Panc1 (cell line): Measurements from ENCODE around the gene FZD4. TPM values are rescaled to one million over a fixed set of nuclear protein-coding genes. Genes with fewer than 3 reads are reported as not detected.

Experiments used
- ATAC-seq: fragments of 200-7000 bp; cut with Tn5 transposase; 2 replicates; pipeline ENCODE4 v1.9.1; 2020; ENCODE audit warnings: mild to moderate bottlenecking, moderate library complexity
- BruUV-seq: library from RNA; stranded (reverse); fragments of 400-500 nt; replicated peaks from 2 replicates; lab custom pipeline; 2021; lab: Mats Ljungman, UMichigan
- CTCF ChIA-PET: fragments of 300-600 bp; sonication (Branson Sonifier 250); formaldehyde crosslinking; loops from one replicate; lab custom pipeline; 2022; ENCODE audit warnings: antibody characterized with exemption; lab: Charles Lee
- POLR2A ChIA-PET: fragments of 300-600 bp; sonication (Branson Sonifier 250); formaldehyde crosslinking; loops from one replicate; lab custom pipeline; 2022; ENCODE audit warnings: antibody characterized with exemption; lab: Charles Lee
- DNase-seq: peaks from one replicate; pipeline ENCODE4 v3.0.0-alpha.2; 2010; ENCODE audit warnings: low read depth, low spot score
- H3K27ac ChIP-seq: 2 replicates; pipeline ENCODE4 v1.5.1; 2011; ENCODE audit warnings: mild to moderate bottlenecking, low read length, inconsistent platforms
- H3K27me3 ChIP-seq: fragments of 200-500 bp; sonication (Bioruptor generic); 2 replicates; pipeline ENCODE4 v1.6.0; 2014; ENCODE audit warnings: low read length, inconsistent platforms; ENCODE audit not compliant: control insufficient read depth, insufficient read depth
- H3K36me3 ChIP-seq: fragments of 200-500 bp; sonication (Bioruptor generic); 2 replicates; pipeline ENCODE4 v1.5.1; 2014; ENCODE audit warnings: inconsistent platforms, mild to moderate bottlenecking, low read length, moderate library complexity; ENCODE audit not compliant: control insufficient read depth, insufficient read depth
- H3K4me1 ChIP-seq: 2 replicates; pipeline ENCODE4 v1.5.1; 2011; ENCODE audit warnings: inconsistent platforms, mild to moderate bottlenecking, low read length, moderate library complexity; ENCODE audit not compliant: control insufficient read depth, insufficient read depth
- H3K4me3 ChIP-seq, 2 experiments: 2 replicates each; pipeline ENCODE4 v1.5.1; 2011 to 2012; ENCODE audit warnings: low read depth in 2 of 2, low read length in 2 of 2, mild to moderate bottlenecking in 2 of 2, inconsistent platforms in 1 of 2, moderate library complexity in 1 of 2
- H3K9me3 ChIP-seq: fragments of 200-500 bp; sonication (Bioruptor generic); 2 replicates; pipeline ENCODE4 v1.5.1; 2014; ENCODE audit warnings: low read depth, mild to moderate bottlenecking, inconsistent platforms, low read length, moderate library complexity; ENCODE audit not compliant: control insufficient read depth, insufficient read depth
- CTCF ChIP-seq: fragments of 450-650 bp; IDR thresholded peaks from 2 replicates; pipeline ENCODE4 v1.5.1; 2017; ENCODE audit warnings: mild to moderate bottlenecking
- POLR2AphosphoS5 ChIP-seq: IDR thresholded peaks from 2 replicates; pipeline ENCODE4 v1.6.1; 2012; ENCODE audit warnings: mild to moderate bottlenecking, low read depth, low read length, moderate library complexity
- REST ChIP-seq, 2 experiments: IDR thresholded peaks; 2 replicates each; pipeline ENCODE4 v1.6.1; 2011 to 2012; ENCODE audit warnings: low read depth in 2 of 2, control low read depth in 1 of 2, low read length in 1 of 2, mild to moderate bottlenecking in 1 of 2, moderate library complexity in 1 of 2; ENCODE audit not compliant: insufficient read depth in 1 of 2
- SIN3A ChIP-seq: IDR thresholded peaks from 2 replicates; pipeline ENCODE4 v1.6.1; 2012; ENCODE audit warnings: low read depth, mild to moderate bottlenecking, low read length, moderate library complexity, borderline replicate concordance; ENCODE audit not compliant: insufficient read depth
- TCF7L2 ChIP-seq: IDR thresholded peaks from 2 replicates; pipeline ENCODE4 v1.6.1; 2011; ENCODE audit warnings: mild to moderate bottlenecking, low read depth, low read length, inconsistent platforms
- in situ Hi-C: cut with HindIII; loops from 2 replicates; pipeline ENCODE4 v1.10.0; 2016; ENCODE audit warnings: low sequenced_read_pairs, low pct_unique_long_range_greater_than_20kb
- intact Hi-C: fragments of 100-400 bp; cut with micrococcal nuclease; formaldehyde crosslinking; loops from one replicate; pipeline ENCODE4 v1.10.0; 2022; ENCODE audit not compliant: unreplicated experiment
- total RNA-seq: library from RNA; stranded (reverse); gene quantifications from one replicate; pipeline ENCODE4 v1.2.1, GENCODE V29; 2021; ENCODE audit not compliant: unreplicated experiment

Gene FZD4
- total RNA-seq, 1 experiment from 2014 or later = 11.1 TPM

GRCh38 chr11:86934926-86935579 is 20.1 kb downstream of the FZD4 start:
- Histone ChIP-seq H3K4me1 (peaks cover 26% of the 10 kb centered on the region), H3K9me3 (no peaks in the 10 kb centered on the region), H3K36me3 (no peaks in the 10 kb centered on the region), H3K27ac (no peak overlapping the region), H3K27me3 (no peaks in the 10 kb centered on the region), H3K4me3 (no peak overlapping the region)
- intact Hi-C loops = no loop called here
- in situ Hi-C loops = no loop called here
- no peak for ATAC-seq
- DNase-seq = no peak
- TF ChIP-seq SIN3A = no peak
- TF ChIP-seq POLR2AphosphoS5 = no peak
- no peak for TF ChIP-seq CTCF
- TF ChIP-seq TCF7L2 = no peak
- TF ChIP-seq REST (IDR thresholded peaks at IDR 0.05; ENCODE audit: insufficient read depth in 1 of 2, low read depth in 2 of 2, low read length in 1 of 2) = no peak
- CTCF ChIA-PET = interaction anchor here (0.6 kb wide), 1 partner anchor 277 kb away, joined by 3 read pairs; no protein-coding TSS in a partner anchor
- POLR2A ChIA-PET = no interaction called here
- no TSS peak for BruUV-seq

- in situ Hi-C loops = no loop called here
- ChIA-PET POLR2A (no interaction called here), CTCF (no interaction called here)
- Histone ChIP-seq H3K9me3 (no peaks in the 10 kb centered on the region), H3K4me1 (peaks cover 23% of the 10 kb centered on the region; the same call in 1 of the 2 replicates), H3K27ac (no peak overlapping the region), H3K27me3 (no peaks in the 10 kb centered on the region), H3K36me3 (no peaks in the 10 kb centered on the region), H3K4me3 (no peak overlapping the region)
- intact Hi-C loops = no loop called here
- ATAC-seq (no peak), DNase-seq (no peak)
- no TSS peak for BruUV-seq
- TF ChIP-seq REST (IDR thresholded peaks at IDR 0.05; ENCODE audit: insufficient read depth in 1 of 2, low read depth in 2 of 2, low read length in 1 of 2) (no peak), CTCF (no peak), POLR2AphosphoS5 (no peak), TCF7L2 (no peak)
These were observed 20.7 kb downstream of the FZD4 start for GRCh38 chr11:86934582-86934900.
